Activated T-cell treated with anti-CD3 and anti-CD28 coated beads, Interleukin-2, amount 50 U/mL, for 4 hours (primary cell): Measurements from ENCODE around the gene MINK1. TPM values are rescaled to one million over a fixed set of nuclear protein-coding genes. Genes with fewer than 3 reads are reported as not detected.
"Not testable (repeated sequence)": the region's sequence is repeated elsewhere in the genome, so short reads cannot be mapped to it uniquely, and the experiment has no call there.

ENCODE experiments used
- ATAC-seq, 2 donors: fragments of 200-7000 bp; cut with Tn5 transposase; one replicate each; pipeline ENCODE4 v1.10.0; 2021
- DNase-seq: peaks from one replicate; pipeline ENCODE4 v3.0.0-alpha.2; 2020
- H3K27me3 Mint-ChIP-seq: one replicate; pipeline ENCODE4 v1.8.0; 2021; ENCODE audit warnings: low read depth, mixed read lengths
- H3K36me3 Mint-ChIP-seq: one replicate; pipeline ENCODE4 v1.8.0; 2022; ENCODE audit warnings: mixed read lengths; ENCODE audit not compliant: insufficient read depth
- H3K4me1 Mint-ChIP-seq: one replicate; pipeline ENCODE4 v1.8.0; 2021; ENCODE audit warnings: low read depth, mixed read lengths
- H3K4me3 Mint-ChIP-seq: one replicate; pipeline ENCODE4 v1.8.0; 2021; ENCODE audit warnings: mild to moderate bottlenecking, moderate library complexity, mixed read lengths
- H3K9me3 Mint-ChIP-seq: one replicate; pipeline ENCODE4 v1.8.0; 2021; ENCODE audit warnings: mixed read lengths
- total RNA-seq, 3 donors: library from RNA; stranded (reverse); gene quantifications; one replicate each; pipeline ENCODE4 v1.2.1, GENCODE V29; 2021

MINK1 gene
- total RNA-seq, 3 donors from 2014 or later = 43.3 to 51.5 (median 45.1) TPM

GRCh38 chr17:4806456-4806776, 26.7 kb upstream of the MINK1 start:
- Mint-ChIP-seq H3K4me3 (peak overlapping the region; percentile 67), H3K36me3 (peaks cover 3% of the 10 kb centered on the region), H3K27me3 (no peaks in the 10 kb centered on the region), H3K9me3 (no peaks in the 10 kb centered on the region), H3K4me1 (peaks cover 12% of the 10 kb centered on the region)
- ATAC-seq (no peak), DNase-seq (no peak)

GRCh38 chr17:4806777-4807604, 26.1 kb upstream of the MINK1 start, which contains the start of gene PLD2:
Gene PLD2 (plus strand): TSS chr17:4807152. CDS start chr17:4807773, 621 bp downstream.
- DNase-seq (peak; percentile 80), ATAC-seq (peak; percentile 97 to 98)
- Mint-ChIP-seq H3K36me3 (peaks cover 3% of the 10 kb centered on the region), H3K27me3 (no peaks in the 10 kb centered on the region), H3K9me3 (no peaks in the 10 kb centered on the region), H3K4me3 (peak within 1 kb of the TSS; percentile 78), H3K4me1 (peaks cover 12% of the 10 kb centered on the region)

GRCh38 chr17:4807605-4808377, 25.3 kb upstream of the MINK1 start:
- peaks cover 3% of the 10 kb centered on the region for H3K36me3 Mint-ChIP-seq
- no peak for DNase-seq
- peak overlapping the region; percentile 78 for H3K4me3 Mint-ChIP-seq
- H3K9me3 Mint-ChIP-seq = no peaks in the 10 kb centered on the region
- H3K4me1 Mint-ChIP-seq = peaks cover 12% of the 10 kb centered on the region
- no peak for ATAC-seq
- H3K27me3 Mint-ChIP-seq = no peaks in the 10 kb centered on the region

- no peak for DNase-seq
- H3K36me3 Mint-ChIP-seq = peaks cover 3% of the 10 kb centered on the region
- peaks cover 12% of the 10 kb centered on the region for H3K4me1 Mint-ChIP-seq
- H3K9me3 Mint-ChIP-seq = no peaks in the 10 kb centered on the region
- H3K27me3 Mint-ChIP-seq = no peaks in the 10 kb centered on the region
- ATAC-seq = no peak
- H3K4me3 Mint-ChIP-seq = peak overlapping the region; percentile 78
Observed at GRCh38 chr17:4808378-4808767, 24.8 kb upstream of the MINK1 start.

- DNase-seq (no peak), ATAC-seq (no peak)
- Mint-ChIP-seq H3K4me1 (peaks cover 12% of the 10 kb centered on the region), H3K9me3 (no peaks in the 10 kb centered on the region), H3K4me3 (no peak overlapping the region), H3K36me3 (peaks cover 3% of the 10 kb centered on the region), H3K27me3 (no peaks in the 10 kb centered on the region)
Observed at GRCh38 chr17:4810696-4811290, 22.3 kb upstream of the MINK1 start.

GRCh38 chr17:4811471-4811870, 21.7 kb upstream of the MINK1 start:
- no peaks in the 10 kb centered on the region for H3K27me3 Mint-ChIP-seq
- no peak for ATAC-seq
- peaks cover 5% of the 10 kb centered on the region for H3K36me3 Mint-ChIP-seq

GRCh38 chr17:4812690-4813089, 20.4 kb upstream of the MINK1 start:
- Mint-ChIP-seq H3K4me3 (no peak overlapping the region), H3K9me3 (no peaks in the 10 kb centered on the region), H3K36me3 (peaks cover 5% of the 10 kb centered on the region), H3K27me3 (no peaks in the 10 kb centered on the region), H3K4me1 (peaks cover 4% of the 10 kb centered on the region)
- ATAC-seq = no peak
- no peak for DNase-seq

More at GRCh38 chr17:4811471-4811870, 21.7 kb upstream of the MINK1 start:
- DNase-seq = no peak
- Mint-ChIP-seq H3K4me1 (peaks cover 6% of the 10 kb centered on the region), H3K9me3 (no peaks in the 10 kb centered on the region), H3K4me3 (no peak overlapping the region)

- no peaks in the 10 kb centered on the region for H3K9me3 Mint-ChIP-seq
- ATAC-seq = no peak
- no peak overlapping the region for H3K4me3 Mint-ChIP-seq
- no peaks in the 10 kb centered on the region for H3K27me3 Mint-ChIP-seq
- no peaks in the 10 kb centered on the region for H3K4me1 Mint-ChIP-seq
- DNase-seq = no peak
- peaks cover 9% of the 10 kb centered on the region for H3K36me3 Mint-ChIP-seq
Observed at GRCh38 chr17:4815043-4815675, 18.0 kb upstream of the MINK1 start.

GRCh38 chr17:4816826-4817225, 16.3 kb upstream of the MINK1 start:
- ATAC-seq (no peak), DNase-seq (no peak)
- Mint-ChIP-seq H3K36me3 (peaks cover 6% of the 10 kb centered on the region), H3K4me1 (no peaks in the 10 kb centered on the region), H3K9me3 (no peaks in the 10 kb centered on the region), H3K27me3 (no peaks in the 10 kb centered on the region), H3K4me3 (no peak overlapping the region)

GRCh38 chr17:4818276-4818675, 14.9 kb upstream of the MINK1 start:
- H3K4me3 Mint-ChIP-seq = no peak overlapping the region
- H3K36me3 Mint-ChIP-seq = peaks cover 6% of the 10 kb centered on the region
- ATAC-seq (no peak), DNase-seq (no peak)
- H3K4me1 Mint-ChIP-seq = no peaks in the 10 kb centered on the region
- no peaks in the 10 kb centered on the region for H3K9me3 Mint-ChIP-seq
- H3K27me3 Mint-ChIP-seq = no peaks in the 10 kb centered on the region

- Mint-ChIP-seq H3K4me1 (no peaks in the 10 kb centered on the region), H3K4me3 (no peak overlapping the region), H3K9me3 (no peaks in the 10 kb centered on the region), H3K36me3 (peaks cover 4% of the 10 kb centered on the region), H3K27me3 (no peaks in the 10 kb centered on the region)
- ATAC-seq (no peak), DNase-seq (no peak)
Observed at GRCh38 chr17:4822835-4823234, 10.3 kb upstream of the MINK1 start.

GRCh38 chr17:4823373-4824089, 9.6 kb upstream of the MINK1 start:
- no peak for ATAC-seq
- no peak overlapping the region for H3K4me3 Mint-ChIP-seq
- no peaks in the 10 kb centered on the region for H3K9me3 Mint-ChIP-seq
- H3K36me3 Mint-ChIP-seq = peaks cover 4% of the 10 kb centered on the region
- H3K4me1 Mint-ChIP-seq = no peaks in the 10 kb centered on the region
- no peaks in the 10 kb centered on the region for H3K27me3 Mint-ChIP-seq
- DNase-seq = no peak

- Mint-ChIP-seq H3K4me3 (no peak overlapping the region), H3K4me1 (no peaks in the 10 kb centered on the region), H3K27me3 (no peaks in the 10 kb centered on the region), H3K9me3 (no peaks in the 10 kb centered on the region), H3K36me3 (no peaks in the 10 kb centered on the region)
- no peak for DNase-seq
- ATAC-seq = no peak
Observed at GRCh38 chr17:4827399-4827798, 5.7 kb upstream of the MINK1 start.

GRCh38 chr17:4832829-4833177, 337 bp upstream of the MINK1 start:
- peak; percentile 15 to 21 for ATAC-seq
- not testable (repeated sequence) for H3K27me3 Mint-ChIP-seq, DNase-seq, H3K9me3 Mint-ChIP-seq, H3K36me3 Mint-ChIP-seq
- Mint-ChIP-seq H3K4me1 (peaks cover 31% of the 10 kb centered on the region), H3K4me3 (peak overlapping the region; percentile 87)
